ENCODE data around the gene MOV10.
A peak's percentile ranks its signal among the peaks of the same experiment; 100 is the strongest.
"Not testable (repeated sequence)": the region's sequence is repeated elsewhere in the genome, so short reads cannot be mapped to it uniquely, and the experiment has no call there.

MOV10 gene, protein sequence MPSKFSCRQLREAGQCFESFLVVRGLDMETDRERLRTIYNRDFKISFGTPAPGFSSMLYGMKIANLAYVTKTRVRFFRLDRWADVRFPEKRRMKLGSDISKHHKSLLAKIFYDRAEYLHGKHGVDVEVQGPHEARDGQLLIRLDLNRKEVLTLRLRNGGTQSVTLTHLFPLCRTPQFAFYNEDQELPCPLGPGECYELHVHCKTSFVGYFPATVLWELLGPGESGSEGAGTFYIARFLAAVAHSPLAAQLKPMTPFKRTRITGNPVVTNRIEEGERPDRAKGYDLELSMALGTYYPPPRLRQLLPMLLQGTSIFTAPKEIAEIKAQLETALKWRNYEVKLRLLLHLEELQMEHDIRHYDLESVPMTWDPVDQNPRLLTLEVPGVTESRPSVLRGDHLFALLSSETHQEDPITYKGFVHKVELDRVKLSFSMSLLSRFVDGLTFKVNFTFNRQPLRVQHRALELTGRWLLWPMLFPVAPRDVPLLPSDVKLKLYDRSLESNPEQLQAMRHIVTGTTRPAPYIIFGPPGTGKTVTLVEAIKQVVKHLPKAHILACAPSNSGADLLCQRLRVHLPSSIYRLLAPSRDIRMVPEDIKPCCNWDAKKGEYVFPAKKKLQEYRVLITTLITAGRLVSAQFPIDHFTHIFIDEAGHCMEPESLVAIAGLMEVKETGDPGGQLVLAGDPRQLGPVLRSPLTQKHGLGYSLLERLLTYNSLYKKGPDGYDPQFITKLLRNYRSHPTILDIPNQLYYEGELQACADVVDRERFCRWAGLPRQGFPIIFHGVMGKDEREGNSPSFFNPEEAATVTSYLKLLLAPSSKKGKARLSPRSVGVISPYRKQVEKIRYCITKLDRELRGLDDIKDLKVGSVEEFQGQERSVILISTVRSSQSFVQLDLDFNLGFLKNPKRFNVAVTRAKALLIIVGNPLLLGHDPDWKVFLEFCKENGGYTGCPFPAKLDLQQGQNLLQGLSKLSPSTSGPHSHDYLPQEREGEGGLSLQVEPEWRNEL

DNA sequence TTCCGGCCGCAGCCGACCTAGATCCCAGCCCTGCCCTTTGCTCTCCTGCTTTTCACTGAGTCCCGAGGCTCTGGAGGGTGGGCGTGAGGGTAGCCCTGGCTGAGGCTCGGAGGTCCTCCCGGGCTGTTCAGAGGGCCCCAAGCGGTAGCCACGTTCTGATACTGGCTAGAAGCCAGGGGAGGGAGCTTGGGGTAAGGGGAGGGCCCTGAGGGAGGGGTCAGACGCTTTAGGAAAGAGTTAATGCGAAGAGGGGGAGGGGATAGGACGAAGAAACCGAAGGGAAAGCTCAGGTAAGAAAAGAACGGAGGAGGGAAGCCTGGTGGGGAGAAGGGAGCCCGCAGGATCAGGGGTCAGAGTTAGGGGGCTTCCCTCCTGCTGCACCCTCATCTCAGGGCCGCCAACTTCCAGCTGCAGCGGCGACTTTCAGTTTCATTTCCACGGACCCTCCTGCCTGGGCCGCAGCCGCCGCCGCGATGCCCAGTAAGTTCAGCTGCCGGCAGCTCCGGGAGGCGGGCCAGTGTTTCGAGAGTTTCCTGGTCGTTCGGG is at the start of gene MOV10:
Gene MOV10, plus strand, starts transcription at position 220 of the 546 bp plus-strand sequence. Its CDS starts 254 bp downstream, at position 474.
- peak in 1 of 2 donors; percentile 15 for DNase-seq (ENCODE audit: low read depth in 1 of 2, low spot score in 1 of 2)

DNA sequence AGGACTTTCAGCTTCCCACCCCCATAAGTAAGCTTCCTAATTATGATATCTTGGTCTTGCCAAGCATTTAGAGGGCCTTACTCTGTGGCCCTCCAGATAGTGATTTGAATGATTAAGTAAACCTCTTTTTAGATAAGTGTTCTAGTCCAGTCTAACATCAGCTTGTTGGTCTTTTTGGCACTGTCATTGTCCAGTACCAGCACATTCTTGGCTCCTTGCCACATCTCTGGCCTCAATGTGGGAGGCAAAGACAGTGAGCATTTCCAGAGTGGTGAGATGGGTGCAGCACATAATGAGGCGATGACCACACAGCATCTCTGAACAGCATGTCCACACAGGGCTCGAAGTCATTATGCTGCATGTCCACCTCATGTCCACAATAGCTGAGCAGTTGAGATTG is 48.8 kb upstream of the MOV10 start:
- DNase-seq (ENCODE audit: low read depth in 1 of 2, low spot score in 1 of 2), result no peak

DNA sequence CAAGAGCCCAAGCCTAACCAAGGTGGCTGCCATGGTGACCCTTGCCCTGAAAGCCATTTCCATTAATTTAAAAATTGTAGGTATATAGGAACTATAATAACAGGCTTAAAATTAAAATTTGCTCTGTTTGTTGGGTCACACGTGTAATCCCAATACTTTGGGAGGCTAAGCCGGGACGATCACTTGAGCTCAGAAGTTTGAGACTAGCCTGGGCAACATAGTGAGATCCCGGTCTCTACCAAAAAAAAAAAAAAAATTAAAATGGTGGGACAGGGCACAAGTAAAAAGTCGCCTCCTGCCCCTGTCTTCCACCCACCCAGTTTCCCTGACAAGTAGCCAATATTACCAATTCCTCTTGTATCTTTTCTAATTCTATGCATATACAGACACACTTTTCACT is 48.3 kb upstream of the MOV10 start:
- DNase-seq (ENCODE audit: low read depth in 1 of 2, low spot score in 1 of 2), result no peak

GRCh38 chr1:112626887-112627286 is 47.6 kb upstream of the MOV10 start:
- DNase-seq (ENCODE audit: low read depth in 1 of 2, low spot score in 1 of 2), result no peak

GRCh38 chr1:112628516-112628915 is 45.9 kb upstream of the MOV10 start:
- DNase-seq (ENCODE audit: low read depth in 1 of 2, low spot score in 1 of 2), result no peak

- no peak for DNase-seq (ENCODE audit: low read depth in 1 of 2, low spot score in 1 of 2)
Observed at GRCh38 chr1:112629256-112629655, 45.2 kb upstream of the MOV10 start.

GRCh38 chr1:112633628-112634027 is 40.8 kb upstream of the MOV10 start:
- no peak for DNase-seq (ENCODE audit: low read depth in 1 of 2, low spot score in 1 of 2)

DNA sequence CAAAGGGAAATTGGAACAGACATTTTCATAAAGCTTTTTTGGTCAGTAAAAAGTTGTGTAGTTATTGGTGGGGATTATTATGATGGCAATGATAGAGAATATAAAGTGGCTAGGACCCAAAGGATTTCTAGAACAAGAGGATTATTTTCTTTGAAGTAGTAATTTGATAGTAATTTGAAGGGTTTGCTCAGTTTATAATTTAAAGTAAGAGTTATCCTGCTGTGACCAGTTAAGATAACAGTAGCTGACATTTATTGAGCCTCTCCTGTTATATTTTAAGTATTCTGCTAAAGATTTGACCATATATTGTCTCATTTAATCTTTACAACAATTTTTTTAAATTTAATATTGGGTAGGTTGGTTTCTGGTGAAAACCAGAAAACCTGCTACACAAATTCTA is 40.1 kb upstream of the MOV10 start:
- no peak for DNase-seq (ENCODE audit: low read depth in 1 of 2, low spot score in 1 of 2)

- DNase-seq (ENCODE audit: low read depth in 1 of 2, low spot score in 1 of 2), result no peak
Observed at GRCh38 chr1:112636056-112636455, 38.4 kb upstream of the MOV10 start.

DNA sequence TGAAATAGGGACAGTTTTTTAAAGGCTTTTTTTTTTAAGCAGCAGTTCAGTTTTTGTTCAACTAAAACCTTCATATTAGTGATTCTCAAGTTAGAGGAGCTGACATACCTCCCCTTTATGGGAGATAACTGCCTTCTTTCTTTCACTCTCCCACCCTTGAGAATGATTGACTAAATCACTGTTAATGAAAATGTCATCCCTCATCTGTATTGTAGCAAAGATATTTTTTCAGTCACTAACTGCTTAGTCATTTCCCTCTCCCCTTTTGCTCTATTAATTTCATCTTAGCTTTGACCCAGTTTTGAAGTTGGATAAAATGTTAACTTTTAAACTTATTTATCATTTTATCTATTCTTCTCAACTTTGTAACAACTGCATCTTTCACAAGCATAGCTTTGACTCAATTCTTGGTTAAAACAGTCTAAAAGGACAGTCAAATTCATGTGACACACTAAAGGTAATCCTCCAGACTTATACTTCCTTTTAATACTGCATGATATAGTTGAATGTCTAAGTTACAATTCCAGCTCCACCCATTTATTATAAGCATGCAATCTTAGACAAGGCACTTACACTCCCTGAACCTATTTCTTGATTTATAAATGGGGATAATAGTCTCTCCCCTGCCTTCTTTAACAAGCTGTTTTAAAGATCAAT is 37.7 kb upstream of the MOV10 start:
- no peak for DNase-seq (ENCODE audit: low read depth in 1 of 2, low spot score in 1 of 2)

DNA sequence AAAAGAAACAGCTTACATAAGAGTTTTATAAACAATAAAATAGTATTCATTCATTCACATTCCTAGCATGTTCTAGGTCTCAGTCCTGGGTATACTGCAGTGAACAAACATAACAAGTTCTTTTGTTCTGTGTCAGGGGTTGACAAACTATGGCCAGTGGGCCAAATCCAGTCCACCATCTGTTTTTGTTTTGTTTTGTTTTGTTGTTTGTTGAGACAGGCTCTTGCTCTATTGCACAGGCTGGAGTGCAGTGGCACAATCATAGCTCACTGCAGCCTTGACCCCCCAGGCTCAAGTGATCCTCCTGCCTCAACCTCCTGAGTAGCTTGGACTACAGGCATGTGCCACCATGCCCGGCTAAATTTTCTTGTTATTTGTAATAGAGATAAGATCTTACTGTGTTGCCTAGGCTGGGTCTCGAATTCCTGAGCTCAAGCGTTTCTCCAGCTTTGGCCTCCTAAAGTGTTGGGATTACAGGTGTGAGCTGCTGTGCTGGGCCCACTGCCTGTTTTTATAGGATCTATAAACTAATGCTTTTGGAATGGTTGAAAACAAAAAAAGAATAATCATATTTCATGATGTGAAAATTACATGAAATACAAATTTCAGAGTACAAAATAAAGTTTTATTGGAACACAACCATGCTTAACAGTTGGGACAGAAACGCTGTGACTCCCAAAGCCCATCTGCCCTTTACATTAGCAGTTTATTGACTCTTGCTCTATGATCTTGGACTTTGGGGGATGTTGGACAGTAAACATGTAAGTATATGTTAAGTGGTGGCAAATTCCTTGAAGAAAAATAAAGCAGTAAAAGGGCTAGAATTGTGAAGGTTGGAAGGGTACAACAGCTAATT is 37.0 kb upstream of the MOV10 start:
- DNase-seq (ENCODE audit: low read depth in 1 of 2, low spot score in 1 of 2), result no peak

GRCh38 chr1:112638110-112638428 is 36.4 kb upstream of the MOV10 start:
- no peak for DNase-seq (ENCODE audit: low read depth in 1 of 2, low spot score in 1 of 2)

GRCh38 chr1:112640437-112640836 is 34.0 kb upstream of the MOV10 start:
- DNase-seq (ENCODE audit: low read depth in 1 of 2, low spot score in 1 of 2), result not testable (repeated sequence)

DNA sequence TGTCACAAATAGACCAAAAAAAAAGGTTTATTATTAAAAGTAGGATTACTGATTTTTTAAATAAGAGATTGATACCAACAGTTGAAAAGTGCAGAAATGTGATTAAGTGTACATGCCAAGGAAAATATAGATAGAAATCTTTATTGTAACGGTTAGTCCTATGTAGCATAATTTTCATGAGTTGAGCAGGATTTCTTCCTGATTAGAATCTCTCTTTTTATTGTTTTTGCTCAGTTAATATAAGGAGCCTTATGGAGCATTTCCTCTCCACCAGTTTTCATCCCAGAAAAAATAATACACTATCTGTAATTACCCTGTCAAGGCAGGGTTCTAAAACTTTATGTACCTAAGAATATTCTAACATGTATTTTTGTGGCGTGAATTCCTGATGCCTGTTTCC is 31.4 kb upstream of the MOV10 start:
- DNase-seq (ENCODE audit: low read depth in 1 of 2, low spot score in 1 of 2), result no peak

- no peak for DNase-seq (ENCODE audit: low read depth in 1 of 2, low spot score in 1 of 2)
Observed at GRCh38 chr1:112646225-112646624, 28.2 kb upstream of the MOV10 start.

DNA sequence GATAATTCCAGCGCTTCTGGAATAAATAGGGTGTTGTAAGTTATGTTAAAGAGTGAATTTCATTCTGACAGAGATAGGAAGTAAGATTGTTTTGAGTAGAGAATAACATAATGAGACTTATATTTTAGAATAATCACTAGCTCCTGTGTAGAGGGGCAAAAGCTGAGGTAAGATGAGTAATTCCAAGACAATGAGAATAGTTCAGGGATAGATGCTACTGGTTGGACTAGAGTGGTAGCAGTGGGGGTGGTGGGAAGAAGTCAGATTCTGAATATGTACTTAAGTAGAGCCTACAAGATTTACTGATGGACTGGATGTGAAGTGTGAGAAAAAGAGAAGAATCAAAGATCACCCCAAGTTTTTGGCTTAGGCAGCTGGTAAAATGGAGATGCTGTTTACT is 23.3 kb upstream of the MOV10 start:
- no peak for DNase-seq (ENCODE audit: low read depth in 1 of 2, low spot score in 1 of 2)

GRCh38 chr1:112665857-112666256 is 8.6 kb upstream of the MOV10 start:
- no peak for DNase-seq (ENCODE audit: low read depth in 1 of 2, low spot score in 1 of 2)

DNA sequence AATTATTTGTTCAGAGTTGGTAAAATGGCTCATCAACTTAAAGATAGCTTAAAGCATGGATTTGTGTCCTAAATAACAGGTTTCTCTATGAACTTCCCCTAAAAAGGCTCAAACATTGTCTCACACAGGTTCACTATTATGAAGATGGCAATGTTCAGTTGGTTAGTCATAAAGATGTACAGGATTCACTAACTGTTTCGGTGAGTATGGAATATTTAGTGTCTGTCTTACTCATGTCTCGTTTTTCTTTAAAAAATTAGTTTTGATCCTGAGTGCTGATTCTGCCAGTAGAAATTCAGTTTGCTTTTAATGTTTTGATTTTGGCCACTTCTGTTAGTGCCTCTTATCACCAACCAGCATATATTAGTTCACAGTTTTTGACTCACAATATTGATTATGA is 7.5 kb upstream of the MOV10 start:
- DNase-seq (ENCODE audit: low read depth in 1 of 2, low spot score in 1 of 2), result no peak

DNA sequence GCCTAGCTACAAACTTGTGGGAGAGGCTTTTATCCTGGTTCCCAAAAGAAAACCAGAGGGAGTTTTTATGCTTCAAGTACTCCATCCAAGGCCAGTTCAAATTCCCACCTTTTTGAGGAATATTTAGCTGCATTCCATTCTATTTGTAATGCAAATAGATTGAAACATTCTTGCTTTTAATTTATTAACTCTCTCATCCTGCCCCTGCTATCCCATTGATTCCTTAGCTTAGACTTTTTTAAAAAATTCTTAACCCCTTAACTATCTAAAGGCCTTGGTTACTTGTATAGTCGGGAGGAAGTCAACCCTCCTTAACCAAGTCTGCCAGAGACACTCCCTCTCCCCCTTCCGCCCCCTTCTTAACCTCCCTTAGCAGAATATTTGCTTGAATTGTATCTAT is 2.5 kb upstream of the MOV10 start:
- DNase-seq (ENCODE audit: low read depth in 1 of 2, low spot score in 1 of 2), result no peak

DNA sequence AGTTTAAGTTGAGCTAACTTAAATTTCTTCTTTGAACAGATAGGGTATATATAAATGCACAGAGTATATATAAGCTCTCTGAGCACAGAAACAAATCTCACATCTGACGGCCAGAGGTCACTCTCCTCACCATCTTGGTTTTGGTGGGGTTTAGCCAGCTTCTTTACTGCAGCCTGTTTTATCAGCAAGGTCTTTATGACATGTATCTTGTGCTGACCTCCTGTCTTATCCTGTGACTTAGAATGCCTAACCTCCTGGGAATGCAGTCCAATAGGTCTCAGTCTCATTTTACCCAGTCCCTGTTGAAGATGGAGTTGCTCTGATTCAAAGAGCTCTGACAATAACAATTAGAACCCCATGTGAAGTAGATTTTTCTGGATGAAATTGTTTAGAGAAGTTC is 1.6 kb upstream of the MOV10 start:
- DNase-seq (ENCODE audit: low read depth in 1 of 2, low spot score in 1 of 2), result no peak
